ENCODE results near the gene VPS33A.

The VPS33A gene

GRCh38 chr12:122192441-122192840, 73.9 kb downstream of the VPS33A start:
- H3K36me3 ChIP-seq (ENCODE audit: low read depth) = no peaks in the 10 kb centered on the region
- H3K9me3 ChIP-seq (ENCODE audit: severe bottlenecking) = peaks cover 2% of the 10 kb centered on the region
- no peaks in the 10 kb centered on the region for H3K27me3 ChIP-seq (ENCODE audit: insufficient read depth, poor library complexity, severe bottlenecking)
- DNase-seq (ENCODE audit: low spot score) = no peak
- peaks cover 1% of the 10 kb centered on the region for H3K4me1 ChIP-seq (ENCODE audit: insufficient read depth, poor library complexity, severe bottlenecking)
- no peak for ATAC-seq (ENCODE audit: low read depth)
- TF ChIP-seq CTCF (IDR thresholded peaks at IDR 0.05; ENCODE audit: poor library complexity, severe bottlenecking) = no peak
- H3K27ac ChIP-seq (ENCODE audit: poor library complexity, severe bottlenecking) = no peak overlapping the region
- no peak overlapping the region for H3K4me3 ChIP-seq (ENCODE audit: severe bottlenecking)

- H3K27ac ChIP-seq (ENCODE audit: poor library complexity, severe bottlenecking) = no peak overlapping the region
- no peaks in the 10 kb centered on the region for H3K27me3 ChIP-seq (ENCODE audit: insufficient read depth, poor library complexity, severe bottlenecking)
- ATAC-seq (ENCODE audit: low read depth) = peak; percentile 81
- H3K9me3 ChIP-seq (ENCODE audit: severe bottlenecking) = peaks cover 2% of the 10 kb centered on the region
- DNase-seq (ENCODE audit: low spot score) = no peak
- no peaks in the 10 kb centered on the region for H3K4me1 ChIP-seq (ENCODE audit: insufficient read depth, poor library complexity, severe bottlenecking)
- H3K36me3 ChIP-seq (ENCODE audit: low read depth) = no peaks in the 10 kb centered on the region
- TF ChIP-seq CTCF (IDR thresholded peaks at IDR 0.05; ENCODE audit: poor library complexity, severe bottlenecking) = peak; percentile 83
- no peak overlapping the region for H3K4me3 ChIP-seq (ENCODE audit: severe bottlenecking)
Measured at GRCh38 chr12:122190842-122191668, 75.2 kb downstream of the VPS33A start.

- no peaks in the 10 kb centered on the region for H3K9me3 ChIP-seq (ENCODE audit: severe bottlenecking)
- no peak for ATAC-seq (ENCODE audit: low read depth)
- H3K4me1 ChIP-seq (ENCODE audit: insufficient read depth, poor library complexity, severe bottlenecking) = no peaks in the 10 kb centered on the region
Measured at GRCh38 chr12:122189626-122190475, 76.4 kb downstream of the VPS33A start.

GRCh38 chr12:122187466-122187865, 78.8 kb downstream of the VPS33A start:
- no peak for ATAC-seq (ENCODE audit: low read depth)
- no peaks in the 10 kb centered on the region for H3K27me3 ChIP-seq (ENCODE audit: insufficient read depth, poor library complexity, severe bottlenecking)
- TF ChIP-seq CTCF (IDR thresholded peaks at IDR 0.05; ENCODE audit: poor library complexity, severe bottlenecking) = no peak
- H3K36me3 ChIP-seq (ENCODE audit: low read depth) = no peaks in the 10 kb centered on the region
- H3K4me1 ChIP-seq (ENCODE audit: insufficient read depth, poor library complexity, severe bottlenecking) = no peaks in the 10 kb centered on the region
- H3K4me3 ChIP-seq (ENCODE audit: severe bottlenecking) = no peak overlapping the region
- H3K27ac ChIP-seq (ENCODE audit: poor library complexity, severe bottlenecking) = no peak overlapping the region
- no peaks in the 10 kb centered on the region for H3K9me3 ChIP-seq (ENCODE audit: severe bottlenecking)
- DNase-seq (ENCODE audit: low spot score) = no peak

More at GRCh38 chr12:122189626-122190475, 76.4 kb downstream of the VPS33A start:
- Histone ChIP-seq H3K27ac (ENCODE audit: poor library complexity, severe bottlenecking) (no peak overlapping the region), H3K27me3 (ENCODE audit: insufficient read depth, poor library complexity, severe bottlenecking) (no peaks in the 10 kb centered on the region), H3K36me3 (ENCODE audit: low read depth) (no peaks in the 10 kb centered on the region), H3K4me3 (ENCODE audit: severe bottlenecking) (no peak overlapping the region)
- TF ChIP-seq CTCF (IDR thresholded peaks at IDR 0.05; ENCODE audit: poor library complexity, severe bottlenecking) = no peak
- DNase-seq (ENCODE audit: low spot score) = no peak

Data from RWPE2 (cell line).